AG08396 (cell line): ENCODE results near the gene ZNF202.

Source experiments
- DNase-seq: peaks from one replicate; pipeline ENCODE4 v3.0.0; 2012; ENCODE audit warnings: low spot score, mixed read lengths

ZNF202 gene

DNA sequence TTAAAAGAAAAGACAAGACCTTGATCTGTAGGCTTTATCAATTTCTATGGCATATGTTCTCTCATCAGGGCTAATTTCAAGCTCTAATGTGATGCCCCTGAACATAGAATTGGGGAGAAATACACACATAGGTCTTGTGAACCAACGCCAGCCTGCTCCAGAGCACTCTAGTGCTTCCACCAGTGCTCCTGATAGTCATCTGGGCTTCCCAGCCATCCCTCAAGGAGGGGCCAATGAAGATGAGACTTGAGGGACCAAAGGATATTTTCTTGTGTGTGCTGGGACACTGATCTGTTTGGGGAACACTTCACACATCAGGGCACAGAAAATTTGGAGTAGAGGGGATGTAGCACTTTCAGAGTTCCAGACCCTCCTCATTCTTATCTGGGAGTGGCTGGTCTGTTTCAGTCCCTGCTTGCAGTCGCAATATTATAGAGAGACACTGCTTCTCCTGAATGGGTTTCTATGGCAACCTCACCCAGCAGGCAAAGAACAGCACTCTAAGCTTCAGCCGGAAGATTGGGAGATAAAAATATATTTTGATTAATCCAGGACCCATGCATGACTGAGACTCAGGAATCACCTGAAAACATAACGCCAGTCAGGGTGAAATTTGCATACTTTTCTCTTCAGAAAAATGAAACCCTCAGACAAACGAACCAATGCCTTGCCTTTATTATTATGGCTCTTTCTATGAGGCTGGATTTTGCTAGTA is 58.6 kb downstream of the ZNF202 start:
- no peak for DNase-seq

DNA sequence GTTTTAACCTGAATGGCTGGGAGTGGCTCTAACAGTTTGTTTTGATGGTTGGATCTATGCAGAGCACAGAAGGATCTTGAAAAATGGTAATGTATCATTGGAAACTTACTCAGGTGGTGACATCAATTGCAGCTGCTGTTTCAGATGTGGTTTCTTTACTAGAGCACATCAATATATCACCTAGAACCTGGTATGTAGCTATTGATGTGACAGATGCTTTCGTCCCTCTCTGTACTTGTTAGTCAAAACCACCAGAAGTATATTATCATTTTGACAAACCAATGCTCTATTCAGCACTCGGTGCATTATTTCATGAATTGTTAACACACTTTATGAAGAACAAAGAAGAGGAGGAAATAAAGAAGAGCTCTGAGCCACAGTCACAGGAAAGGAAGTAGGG is 60.4 kb downstream of the ZNF202 start:
- DNase-seq: no peak

DNA sequence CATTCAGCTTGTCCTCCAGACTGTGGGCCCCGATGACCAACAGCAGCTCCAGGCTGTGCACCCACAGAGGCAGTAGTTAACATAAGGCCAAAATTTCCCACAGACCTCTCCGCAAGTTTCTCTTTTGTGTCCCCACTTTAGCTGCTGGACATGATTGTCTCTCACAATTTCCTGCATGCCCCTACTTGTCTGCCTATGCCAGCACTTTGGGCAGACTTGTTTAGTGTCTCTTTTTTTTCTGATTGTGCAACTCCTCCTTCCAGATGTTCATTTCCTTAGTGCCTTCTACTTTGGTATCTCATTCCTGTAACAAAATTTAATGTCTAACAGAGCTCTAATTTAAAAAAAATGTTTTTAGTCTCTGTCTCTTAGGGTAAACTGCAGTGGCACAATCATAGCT is 63.2 kb downstream of the ZNF202 start:
- no peak for DNase-seq

DNA sequence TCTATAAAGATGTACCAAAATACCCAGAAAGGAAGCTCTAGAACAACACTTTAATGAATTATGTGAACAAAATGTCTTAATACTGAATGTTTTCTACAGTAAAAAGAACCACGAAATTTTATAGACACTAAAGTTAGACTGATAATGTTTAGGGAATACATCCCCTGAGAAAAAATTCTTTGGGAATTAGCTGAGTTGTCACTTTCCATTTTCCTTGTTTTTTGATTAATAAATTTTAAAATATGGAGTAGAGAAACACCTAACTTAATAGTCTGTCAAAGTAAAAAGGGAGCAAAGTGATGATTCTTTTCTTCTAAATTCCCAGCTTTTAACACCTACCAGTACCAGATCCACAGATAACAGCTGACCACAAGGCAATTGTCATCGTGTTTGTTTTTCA is 64.0 kb downstream of the ZNF202 start:
- DNase-seq: no peak

DNA sequence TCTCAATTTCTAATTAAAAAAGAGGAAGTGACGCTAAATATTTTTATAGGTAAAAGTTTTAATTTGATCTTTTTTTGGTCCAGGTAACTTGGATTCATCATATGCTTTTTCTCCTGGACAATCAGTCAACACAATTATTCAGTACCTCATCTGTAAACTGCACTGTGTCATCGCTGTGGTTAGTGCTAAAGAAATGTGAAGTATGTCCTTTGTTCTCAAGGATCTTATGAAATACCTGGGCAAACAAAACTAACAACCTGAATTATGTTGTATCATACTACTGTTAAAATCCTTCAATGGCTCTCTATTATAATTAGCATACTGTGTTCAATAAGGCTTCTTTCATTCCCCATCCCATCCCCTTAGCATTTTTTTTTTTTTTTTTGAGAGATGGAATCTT is 67.2 kb downstream of the ZNF202 start:
- DNase-seq: no peak
